Superior temporal gyrus (tissue), 1 donor: ENCODE results near the gene CHST13.
A peak's percentile ranks its signal among the peaks of the same experiment; 100 is the strongest.

Source experiments
- DNase-seq: peaks from one replicate; pipeline ENCODE4 v3.0.0-alpha.2; 2016; ENCODE audit errors: extremely low spot score

The CHST13 gene, protein sequence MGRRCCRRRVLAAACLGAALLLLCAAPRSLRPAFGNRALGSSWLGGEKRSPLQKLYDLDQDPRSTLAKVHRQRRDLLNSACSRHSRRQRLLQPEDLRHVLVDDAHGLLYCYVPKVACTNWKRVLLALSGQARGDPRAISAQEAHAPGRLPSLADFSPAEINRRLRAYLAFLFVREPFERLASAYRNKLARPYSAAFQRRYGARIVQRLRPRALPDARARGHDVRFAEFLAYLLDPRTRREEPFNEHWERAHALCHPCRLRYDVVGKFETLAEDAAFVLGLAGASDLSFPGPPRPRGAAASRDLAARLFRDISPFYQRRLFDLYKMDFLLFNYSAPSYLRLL

GRCh38 chr3:126523745-126524428 is at the start of gene CHST13:
CHST13 (plus strand) TSS chr3:126524155; CDS start chr3:126524333, 178 bp downstream.
- no peak for DNase-seq

GRCh38 chr3:126474498-126475412 is 49.2 kb upstream of the CHST13 start:
- DNase-seq, result peak; percentile 13

- DNase-seq, result peak; percentile 89
These were observed 48.4 kb upstream of the CHST13 start, which contains the start of gene ZXDC for GRCh38 chr3:126475413-126476114. ZXDC (minus strand) TSS chr3:126475891; CDS start chr3:126475865, 26 bp downstream.

- peak; percentile 61 for DNase-seq
These were observed 47.5 kb upstream of the CHST13 start for GRCh38 chr3:126476166-126477060.

- no peak for DNase-seq
These were observed 46.9 kb upstream of the CHST13 start for GRCh38 chr3:126477061-126477380.

DNA sequence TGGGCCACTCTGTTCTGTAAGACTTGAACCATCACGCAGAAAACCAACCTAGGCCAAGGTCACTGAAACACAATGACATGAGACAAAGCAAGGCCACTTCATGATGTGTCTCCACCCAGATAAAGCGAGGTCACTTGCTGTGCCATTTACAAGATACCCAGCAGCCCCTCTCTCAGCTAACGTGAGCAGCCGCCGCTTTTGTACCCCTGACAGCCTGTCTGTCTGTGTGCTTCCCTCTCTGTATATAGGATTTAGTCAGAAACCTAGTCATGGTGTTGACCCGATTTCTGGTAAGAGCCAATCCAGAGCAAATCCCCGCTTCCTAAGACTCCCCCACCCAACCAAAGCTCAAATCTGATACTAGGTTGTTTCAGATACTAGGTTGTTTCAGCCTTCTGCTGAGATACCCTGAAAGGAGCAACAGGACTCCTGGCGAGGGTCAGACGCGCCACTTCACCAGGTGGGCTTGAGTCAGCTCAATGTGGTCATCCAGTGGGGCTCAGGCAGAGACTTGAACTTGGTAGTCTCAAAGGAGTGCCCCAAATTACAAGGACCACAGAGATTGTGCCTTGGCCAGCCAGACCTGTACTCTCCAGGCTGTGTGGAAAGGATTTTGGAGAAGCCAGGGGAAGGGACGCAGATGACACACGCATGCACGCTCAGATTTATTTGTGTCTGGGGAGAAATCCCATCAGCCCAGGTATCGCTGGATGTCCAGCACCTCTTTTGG is 45.2 kb upstream of the CHST13 start:
- no peak for DNase-seq

DNA sequence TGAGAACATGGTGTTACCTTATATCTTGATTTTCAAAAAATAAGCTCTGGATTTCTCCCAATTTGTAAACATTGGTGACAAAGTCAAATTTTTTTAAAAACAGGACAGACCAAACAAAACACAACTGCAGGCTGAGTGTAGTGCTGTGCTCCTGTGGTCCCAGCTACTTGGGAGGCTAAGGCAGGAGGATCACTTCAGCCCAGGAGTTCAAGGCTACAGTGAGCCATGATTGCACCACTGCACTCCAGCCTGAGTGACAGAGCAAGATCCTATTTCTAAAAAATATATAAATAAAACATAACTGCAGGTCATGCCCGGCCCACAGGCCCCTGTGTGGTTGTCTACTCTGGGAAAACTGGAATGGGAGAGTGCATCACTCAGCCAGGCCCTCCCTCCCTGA is 44.3 kb upstream of the CHST13 start:
- no peak for DNase-seq

DNA sequence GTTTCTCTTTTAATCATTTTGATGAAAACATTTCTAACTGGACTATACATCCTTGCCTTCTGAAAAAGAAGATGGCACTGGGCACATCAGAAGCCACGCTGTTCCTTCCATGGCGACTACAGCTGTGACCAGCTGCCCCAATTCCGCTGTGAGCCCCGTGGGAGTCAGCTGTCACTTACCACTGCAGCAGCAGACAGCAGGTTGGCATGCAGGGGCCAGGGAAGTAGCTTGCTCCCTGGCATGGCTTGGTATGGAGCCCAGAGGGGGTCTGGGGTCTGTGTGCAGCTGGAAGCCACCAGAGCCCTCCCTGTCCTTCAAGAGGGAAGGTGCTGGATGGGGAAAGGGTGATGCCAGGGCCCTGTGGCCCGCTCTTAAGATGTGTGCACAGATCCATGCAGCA is 43.7 kb upstream of the CHST13 start:
- no peak for DNase-seq

GRCh38 chr3:126480861-126481260 is 43.1 kb upstream of the CHST13 start:
- DNase-seq, result no peak

GRCh38 chr3:126481808-126482502 is 42.0 kb upstream of the CHST13 start:
- DNase-seq, result no peak

- DNase-seq, result no peak
These were observed 41.3 kb upstream of the CHST13 start for GRCh38 chr3:126482503-126483255.

- no peak for DNase-seq
These were observed 40.6 kb upstream of the CHST13 start for GRCh38 chr3:126483321-126483761.

DNA sequence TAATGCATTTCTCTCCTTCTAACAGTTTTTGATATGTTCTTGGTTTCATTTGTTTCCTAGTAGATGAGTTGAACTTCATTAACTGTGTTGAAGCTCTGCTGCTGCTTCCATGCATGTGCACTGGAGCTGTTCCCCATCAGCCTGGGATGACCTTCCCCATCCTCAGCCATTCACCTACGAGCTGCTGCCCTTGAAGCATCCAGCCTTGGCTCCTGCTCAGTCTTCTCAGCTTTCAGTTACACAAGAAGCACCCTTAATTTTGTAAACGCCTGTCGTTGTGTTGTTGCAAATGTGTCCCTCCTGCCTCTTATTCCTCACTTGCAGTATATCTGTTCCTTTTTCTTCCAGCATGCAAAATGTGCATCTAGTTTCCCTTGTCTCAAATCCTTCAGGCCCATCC is 39.8 kb upstream of the CHST13 start:
- DNase-seq, result no peak

DNA sequence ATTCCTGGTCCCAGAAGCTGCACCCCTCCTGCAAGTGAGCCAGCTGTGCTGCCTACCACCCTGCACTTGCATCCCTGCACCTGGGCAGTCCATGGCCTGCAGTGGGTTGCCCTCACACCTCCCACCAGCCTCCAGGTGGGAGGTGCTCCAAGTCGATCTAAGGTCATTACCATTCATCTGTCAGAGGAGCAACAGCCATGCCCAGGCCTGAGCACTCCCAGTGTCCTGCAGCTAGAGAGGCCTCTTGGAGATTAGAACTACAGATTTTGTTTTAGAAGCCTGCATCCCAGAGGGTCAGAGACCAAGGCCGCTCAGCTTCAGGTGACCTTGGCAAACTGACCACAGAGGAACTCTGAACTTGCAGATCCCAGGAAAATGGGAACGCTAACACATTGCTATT is 39.3 kb upstream of the CHST13 start:
- DNase-seq, result no peak

GRCh38 chr3:126485176-126485897 is 38.6 kb upstream of the CHST13 start:
- DNase-seq, result no peak

GRCh38 chr3:126485956-126486355 is 38.0 kb upstream of the CHST13 start:
- no peak for DNase-seq

DNA sequence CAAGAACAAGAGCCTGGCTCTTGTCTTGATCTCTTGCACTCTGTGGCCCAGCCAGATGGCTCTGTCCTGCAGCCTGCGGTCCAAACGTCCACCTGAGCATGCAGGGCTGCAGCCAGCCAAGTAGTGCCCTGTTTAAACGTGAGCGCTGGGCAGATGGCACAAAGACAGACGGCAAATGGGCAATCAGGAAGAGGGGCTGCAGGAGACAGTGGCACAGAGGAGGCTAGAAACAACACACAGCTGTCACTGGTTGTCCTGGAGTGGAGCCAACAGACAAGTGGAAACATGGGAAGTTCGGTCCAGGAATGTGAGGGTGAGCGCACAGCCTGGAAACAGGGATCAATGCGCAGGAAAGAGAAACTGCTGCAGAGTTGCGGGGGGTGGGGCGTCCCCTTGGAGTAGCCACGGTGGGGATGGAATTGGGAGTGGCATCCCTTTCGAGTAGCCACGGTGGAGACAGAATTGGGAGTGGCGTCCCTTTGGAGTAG is 37.6 kb upstream of the CHST13 start:
- no peak for DNase-seq
